Ishikawa (cell line): ENCODE data around the gene NDUFAF8.
A peak's percentile ranks its signal among the peaks of the same experiment; 100 is the strongest.

Experiments
- CEBPB ChIP-seq: IDR thresholded peaks from 2 replicates; pipeline ENCODE4 v1.6.1; 2012
- CREB1 ChIP-seq: IDR thresholded peaks from 2 replicates; pipeline ENCODE4 v1.6.1; 2012; ENCODE audit warnings: low read depth
- EGR1 ChIP-seq: IDR thresholded peaks from 2 replicates; pipeline ENCODE4 v1.6.1; 2012
- EP300 ChIP-seq: IDR thresholded peaks from 2 replicates; pipeline ENCODE4 v1.6.1; 2012; ENCODE audit warnings: borderline replicate concordance
- FOXM1 ChIP-seq: IDR thresholded peaks from 2 replicates; pipeline ENCODE4 v1.6.1; 2012; ENCODE audit warnings: low read depth, borderline replicate concordance
- MAX ChIP-seq: IDR thresholded peaks from 2 replicates; pipeline ENCODE4 v1.6.1; 2012
- NFIC ChIP-seq: IDR thresholded peaks from 2 replicates; pipeline ENCODE4 v1.6.1; 2012
- RAD21 ChIP-seq: IDR thresholded peaks from 2 replicates; pipeline ENCODE4 v1.6.1; 2012; ENCODE audit warnings: low read depth
- TAF1 ChIP-seq: IDR thresholded peaks from 2 replicates; pipeline ENCODE4 v1.6.1; 2012; ENCODE audit warnings: low read depth, mild to moderate bottlenecking
- TCF12 ChIP-seq: IDR thresholded peaks from 2 replicates; pipeline ENCODE4 v1.6.1; 2012; ENCODE audit warnings: low read depth
- TEAD4 ChIP-seq: IDR thresholded peaks from 2 replicates; pipeline ENCODE4 v1.6.1; 2012
- USF1 ChIP-seq: IDR thresholded peaks from 2 replicates; pipeline ENCODE4 v1.6.1; 2012
- YY1 ChIP-seq: IDR thresholded peaks from 2 replicates; pipeline ENCODE4 v1.6.1; 2012; ENCODE audit warnings: low read depth
- ZBTB7A ChIP-seq: IDR thresholded peaks from 2 replicates; pipeline ENCODE4 v1.6.1; 2012; ENCODE audit warnings: low read depth
- TF ChIP-seq, protein P1 (sequence below): IDR thresholded peaks from 2 replicates; pipeline ENCODE4 v1.6.1; 2012; ENCODE audit warnings: low read depth, mild to moderate bottlenecking

NDUFAF8 gene

DNA sequence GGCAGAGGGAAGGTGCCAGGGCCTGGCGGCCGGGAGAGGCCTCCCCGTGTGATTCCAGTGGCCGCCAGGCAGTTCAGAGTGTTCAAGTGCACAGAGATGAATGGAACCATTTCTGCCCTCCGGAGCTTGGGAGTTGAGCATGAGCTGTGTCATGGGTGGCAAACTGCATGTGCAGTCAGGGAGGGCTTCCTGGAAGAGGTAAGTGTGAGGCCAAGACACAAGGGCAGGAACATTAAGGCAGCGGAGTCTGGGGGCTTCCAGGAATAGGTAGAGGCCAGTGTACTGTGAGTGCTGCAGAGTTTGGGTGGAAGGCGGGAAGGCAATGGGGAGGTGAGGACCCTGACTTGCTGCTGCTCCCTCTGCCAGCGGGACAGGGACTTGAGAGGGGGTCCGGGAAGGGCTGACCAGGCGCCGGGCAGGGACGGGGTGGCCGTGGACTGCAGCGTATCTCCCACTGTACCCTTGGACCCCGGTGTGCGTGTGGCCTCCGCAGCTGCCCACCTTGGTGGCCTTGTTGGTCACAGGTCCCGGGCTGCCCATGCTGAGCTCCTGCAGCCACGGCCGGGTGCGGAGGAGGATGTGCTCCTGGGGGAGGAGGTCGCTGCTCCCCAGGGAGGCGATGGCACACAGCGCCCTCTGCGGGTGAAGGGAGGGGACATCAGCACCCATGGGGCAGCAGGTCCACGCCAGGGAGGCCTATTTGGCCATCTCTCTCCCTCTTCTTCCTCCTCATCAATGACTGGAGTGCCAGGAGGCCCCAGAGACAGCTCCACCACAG is 8.9 kb upstream of the NDUFAF8 start:
- TF ChIP-seq CEBPB (no peak), RAD21 (peak; percentile 54), NFIC (no peak)

DNA sequence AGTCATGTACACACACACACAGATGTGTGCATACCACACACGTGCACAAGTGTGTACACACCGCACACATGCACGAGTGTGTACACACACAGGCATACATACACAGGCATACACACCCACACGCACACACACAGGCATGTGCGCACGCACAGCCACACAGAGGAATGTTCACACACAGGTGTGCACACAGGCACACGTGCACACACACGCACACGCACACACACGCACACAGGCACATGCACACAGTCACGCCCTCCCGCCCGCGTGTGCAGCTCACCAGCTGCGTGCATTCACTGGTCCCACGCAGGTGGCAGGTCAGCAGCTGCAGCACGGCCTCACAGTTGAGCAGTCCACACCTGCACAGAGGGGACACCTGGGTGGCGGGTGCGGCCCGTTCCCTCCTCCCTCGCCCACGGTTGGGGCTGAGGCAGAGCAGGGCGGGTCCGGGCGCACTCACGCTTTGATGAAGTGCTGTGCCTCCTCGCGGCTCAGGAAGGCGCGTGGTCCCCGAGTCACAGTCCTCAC is 7.9 kb upstream of the NDUFAF8 start:
- TF ChIP-seq USF1, result no peak
- TF ChIP-seq TEAD4, result no peak
- TF ChIP-seq MAX, result no peak
- no peak for TF ChIP-seq TAF1
- TF ChIP-seq FOXM1, result no peak
- no peak for TF ChIP-seq EP300
- no peak for TF ChIP-seq RAD21
- TF ChIP-seq NFIC, result no peak
- no peak for TF ChIP-seq EGR1
- no peak for TF ChIP-seq ZBTB7A
- no peak for TF ChIP-seq CREB1
- no peak for TF ChIP-seq TCF12
- TF ChIP-seq CEBPB, result no peak
- TF ChIP-seq YY1, result no peak
- TF ChIP-seq, protein P1, sequence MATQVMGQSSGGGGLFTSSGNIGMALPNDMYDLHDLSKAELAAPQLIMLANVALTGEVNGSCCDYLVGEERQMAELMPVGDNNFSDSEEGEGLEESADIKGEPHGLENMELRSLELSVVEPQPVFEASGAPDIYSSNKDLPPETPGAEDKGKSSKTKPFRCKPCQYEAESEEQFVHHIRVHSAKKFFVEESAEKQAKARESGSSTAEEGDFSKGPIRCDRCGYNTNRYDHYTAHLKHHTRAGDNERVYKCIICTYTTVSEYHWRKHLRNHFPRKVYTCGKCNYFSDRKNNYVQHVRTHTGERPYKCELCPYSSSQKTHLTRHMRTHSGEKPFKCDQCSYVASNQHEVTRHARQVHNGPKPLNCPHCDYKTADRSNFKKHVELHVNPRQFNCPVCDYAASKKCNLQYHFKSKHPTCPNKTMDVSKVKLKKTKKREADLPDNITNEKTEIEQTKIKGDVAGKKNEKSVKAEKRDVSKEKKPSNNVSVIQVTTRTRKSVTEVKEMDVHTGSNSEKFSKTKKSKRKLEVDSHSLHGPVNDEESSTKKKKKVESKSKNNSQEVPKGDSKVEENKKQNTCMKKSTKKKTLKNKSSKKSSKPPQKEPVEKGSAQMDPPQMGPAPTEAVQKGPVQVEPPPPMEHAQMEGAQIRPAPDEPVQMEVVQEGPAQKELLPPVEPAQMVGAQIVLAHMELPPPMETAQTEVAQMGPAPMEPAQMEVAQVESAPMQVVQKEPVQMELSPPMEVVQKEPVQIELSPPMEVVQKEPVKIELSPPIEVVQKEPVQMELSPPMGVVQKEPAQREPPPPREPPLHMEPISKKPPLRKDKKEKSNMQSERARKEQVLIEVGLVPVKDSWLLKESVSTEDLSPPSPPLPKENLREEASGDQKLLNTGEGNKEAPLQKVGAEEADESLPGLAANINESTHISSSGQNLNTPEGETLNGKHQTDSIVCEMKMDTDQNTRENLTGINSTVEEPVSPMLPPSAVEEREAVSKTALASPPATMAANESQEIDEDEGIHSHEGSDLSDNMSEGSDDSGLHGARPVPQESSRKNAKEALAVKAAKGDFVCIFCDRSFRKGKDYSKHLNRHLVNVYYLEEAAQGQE, result no peak

DNA sequence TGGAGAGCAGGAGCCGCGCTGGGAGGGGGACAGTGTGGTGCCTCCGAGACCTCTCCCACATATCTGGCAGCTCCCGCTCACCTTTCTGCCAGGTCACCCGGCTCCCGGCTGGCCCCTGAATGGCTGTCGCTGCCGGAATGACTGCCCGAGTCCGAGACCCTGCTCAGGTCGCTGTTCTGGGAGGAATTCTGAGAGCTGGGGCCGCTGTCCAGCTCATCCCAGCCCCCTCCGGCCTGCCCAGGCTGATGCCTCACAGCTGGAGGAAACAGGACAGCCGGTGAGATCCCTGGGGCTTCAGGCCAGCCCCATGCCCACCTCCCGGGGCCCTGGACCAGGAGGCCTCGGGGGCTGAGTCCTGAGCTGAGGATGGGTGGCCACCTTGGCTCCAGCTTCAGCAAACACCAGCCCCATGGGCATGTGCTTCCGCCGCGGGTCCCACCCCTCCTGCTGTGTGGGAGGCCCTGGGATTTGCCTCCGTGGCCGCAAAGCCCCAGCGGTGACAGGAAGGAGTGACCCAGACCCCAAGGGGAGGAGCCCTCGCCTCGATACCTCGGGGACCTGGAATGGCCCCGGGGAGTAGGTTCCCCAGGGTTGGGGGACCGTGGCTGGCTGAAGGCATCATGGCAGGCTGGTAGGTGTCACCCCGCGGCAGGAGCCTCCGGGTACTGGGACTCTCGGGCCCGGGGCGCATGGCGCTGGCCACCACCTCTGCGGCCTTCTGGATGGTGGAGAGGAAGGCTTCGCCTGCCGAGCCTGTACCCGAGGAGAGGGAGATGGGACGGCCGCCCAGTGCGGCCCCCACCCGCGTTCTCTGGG is 7.1 kb upstream of the NDUFAF8 start:
- TF ChIP-seq USF1 (no peak), TCF12 (no peak), MAX (no peak), CEBPB (no peak), FOXM1 (no peak), YY1 (no peak), TEAD4 (no peak), CREB1 (no peak)
- TF ChIP-seq, protein P1, result no peak

DNA sequence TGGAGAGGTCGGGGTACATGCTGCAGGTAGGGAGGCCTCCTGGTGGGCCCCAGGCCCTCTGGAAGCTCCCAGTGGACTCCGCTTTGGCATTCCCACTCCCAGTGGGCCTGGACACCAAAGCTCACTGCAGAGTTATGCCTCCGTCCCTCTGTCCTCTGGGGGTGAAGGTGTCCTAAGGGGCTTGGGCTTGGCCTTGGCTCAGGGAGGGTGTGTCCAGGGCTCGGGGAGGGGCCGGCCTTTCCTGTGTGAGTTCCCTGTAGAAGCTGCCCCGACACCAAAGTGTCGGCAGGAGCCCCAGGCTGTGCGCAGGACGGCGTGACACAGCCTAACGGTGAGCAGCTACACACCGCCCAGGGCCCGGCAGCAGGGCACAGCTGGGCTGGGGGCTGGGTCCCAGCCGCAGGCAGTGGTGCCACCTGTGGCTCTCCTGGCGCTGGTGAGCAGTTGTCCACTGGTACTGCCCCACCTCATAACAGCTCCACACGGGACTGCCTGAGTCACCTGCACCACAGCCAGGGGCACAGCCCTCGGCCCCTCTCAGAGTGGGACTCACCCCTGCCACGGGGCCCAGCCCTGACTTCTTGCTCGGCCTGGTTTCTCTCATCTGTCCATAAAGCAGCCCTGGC is 6.4 kb upstream of the NDUFAF8 start:
- TF ChIP-seq YY1 (no peak), EGR1 (no peak), CREB1 (no peak), RAD21 (no peak), CEBPB (no peak), NFIC (no peak), TAF1 (no peak), TCF12 (no peak), USF1 (no peak), FOXM1 (no peak), ZBTB7A (no peak), MAX (no peak), TEAD4 (no peak), EP300 (no peak)
- TF ChIP-seq, protein P1, result no peak
